KMS-11 (cell line): ENCODE measurements around the gene SPOCK2.

ENCODE experiments used
- H2AFZ ChIP-seq: fragments of 200-600 bp; sonication (generic); 2 replicates; pipeline ENCODE4 v1.6.1; 2016; ENCODE audit warnings: antibody characterized with exemption, mixed run types, low read depth
- H3K27ac ChIP-seq: fragments of 200-600 bp; sonication (generic); 2 replicates; pipeline ENCODE4 v1.6.1; 2016; ENCODE audit warnings: mild to moderate bottlenecking, mixed run types
- H3K27me3 ChIP-seq: fragments of 200-600 bp; sonication (generic); 2 replicates; pipeline ENCODE4 v1.6.1; 2017; ENCODE audit warnings: mild to moderate bottlenecking, low read depth, mixed run types, moderate library complexity; ENCODE audit not compliant: insufficient read depth
- H3K36me3 ChIP-seq: fragments of 200-600 bp; sonication (generic); 2 replicates; pipeline ENCODE4 v1.6.1; 2017; ENCODE audit warnings: mild to moderate bottlenecking, mixed run types; ENCODE audit not compliant: insufficient read depth
- H3K4me1 ChIP-seq: fragments of 200-600 bp; sonication (generic); 2 replicates; pipeline ENCODE4 v1.6.1; 2016; ENCODE audit warnings: mild to moderate bottlenecking, low read depth, mixed run types; ENCODE audit not compliant: poor library complexity, severe bottlenecking
- H3K4me2 ChIP-seq: fragments of 200-600 bp; sonication (generic); 2 replicates; pipeline ENCODE4 v1.7.0; 2016; ENCODE audit warnings: mild to moderate bottlenecking, mixed run types
- H3K4me3 ChIP-seq: fragments of 200-600 bp; sonication (generic); IDR thresholded peaks from 2 replicates; pipeline ENCODE4 v1.6.1; 2017; ENCODE audit warnings: low read depth, low read length, mixed read lengths; ENCODE audit not compliant: insufficient read depth
- H3K79me2 ChIP-seq: fragments of 200-600 bp; sonication (generic); 2 replicates; pipeline ENCODE4 v1.6.1; 2016; ENCODE audit warnings: low read depth, mixed run types; ENCODE audit not compliant: insufficient read depth
- H3K9ac ChIP-seq: fragments of 200-600 bp; sonication (generic); 2 replicates; pipeline ENCODE4 v1.6.1; 2016; ENCODE audit warnings: mild to moderate bottlenecking, mixed run types
- H4K20me1 ChIP-seq: fragments of 200-600 bp; sonication (generic); 2 replicates; pipeline ENCODE4 v1.6.1; 2016; ENCODE audit warnings: mild to moderate bottlenecking, mixed run types; ENCODE audit not compliant: insufficient read depth
- CTCF ChIP-seq: fragments of 200-600 bp; sonication (generic); conservative IDR thresholded peaks from 2 replicates; pipeline ENCODE4 v1.6.1; 2017; ENCODE audit warnings: low read depth, mild to moderate bottlenecking, antibody characterized with exemption, low read length, moderate library complexity, mixed read lengths

Gene SPOCK2

GRCh38 chr10:72013202-72013945 is 75.0 kb downstream of the SPOCK2 start:
- H2AFZ ChIP-seq: no peak overlapping the region
- no peak for TF ChIP-seq CTCF
- H3K79me2 ChIP-seq: no peaks in the 10 kb centered on the region
- H3K4me1 ChIP-seq: no peaks in the 10 kb centered on the region
- no peak overlapping the region for H3K9ac ChIP-seq
- H3K4me3 ChIP-seq: no peak overlapping the region
- H4K20me1 ChIP-seq: no peaks in the 10 kb centered on the region
- no peak overlapping the region for H3K4me2 ChIP-seq
- H3K36me3 ChIP-seq: no peaks in the 10 kb centered on the region
- H3K27me3 ChIP-seq: no peaks in the 10 kb centered on the region; the same call in 1 of the 2 replicates
- H3K27ac ChIP-seq: no peak overlapping the region

GRCh38 chr10:72012796-72013195 is 75.6 kb downstream of the SPOCK2 start:
- H3K4me3 ChIP-seq: no peak overlapping the region
- TF ChIP-seq CTCF: no peak
- H3K27me3 ChIP-seq: no peaks in the 10 kb centered on the region; the same call in 1 of the 2 replicates
- no peak overlapping the region for H2AFZ ChIP-seq
- H4K20me1 ChIP-seq: no peaks in the 10 kb centered on the region
- H3K79me2 ChIP-seq: no peaks in the 10 kb centered on the region
- H3K4me2 ChIP-seq: no peak overlapping the region
- H3K27ac ChIP-seq: no peak overlapping the region
- no peak overlapping the region for H3K9ac ChIP-seq
- no peaks in the 10 kb centered on the region for H3K4me1 ChIP-seq
- H3K36me3 ChIP-seq: no peaks in the 10 kb centered on the region

GRCh38 chr10:72011976-72012512 is 76.3 kb downstream of the SPOCK2 start:
- Histone ChIP-seq H3K4me2 (no peak overlapping the region), H3K27ac (no peak overlapping the region), H3K79me2 (no peaks in the 10 kb centered on the region), H3K9ac (no peak overlapping the region), H4K20me1 (no peaks in the 10 kb centered on the region), H3K36me3 (no peaks in the 10 kb centered on the region), H3K4me3 (no peak overlapping the region), H3K4me1 (no peaks in the 10 kb centered on the region), H2AFZ (no peak overlapping the region), H3K27me3 (no peaks in the 10 kb centered on the region; the same call in 1 of the 2 replicates)
- no peak for TF ChIP-seq CTCF

GRCh38 chr10:72011468-72011867 is 76.9 kb downstream of the SPOCK2 start:
- Histone ChIP-seq H3K27ac (no peak overlapping the region), H3K4me2 (no peak overlapping the region), H3K27me3 (no peaks in the 10 kb centered on the region; the same call in 1 of the 2 replicates), H3K79me2 (no peaks in the 10 kb centered on the region), H4K20me1 (no peaks in the 10 kb centered on the region), H3K36me3 (no peaks in the 10 kb centered on the region), H3K4me1 (no peaks in the 10 kb centered on the region), H3K9ac (no peak overlapping the region), H3K4me3 (no peak overlapping the region), H2AFZ (no peak overlapping the region)
- no peak for TF ChIP-seq CTCF
